NCI-H446 (cell line): ENCODE measurements around the gene MYO18A.
"Not testable (repeated sequence)": the region's sequence is repeated elsewhere in the genome, so short reads cannot be mapped to it uniquely, and the experiment has no call there.

ENCODE experiments used
- DNase-seq, 2 experiments: peaks; one replicate each; lab custom pipeline; 2025; lab: John Stamatoyannopoulos, UW

The MYO18A gene

DNA sequence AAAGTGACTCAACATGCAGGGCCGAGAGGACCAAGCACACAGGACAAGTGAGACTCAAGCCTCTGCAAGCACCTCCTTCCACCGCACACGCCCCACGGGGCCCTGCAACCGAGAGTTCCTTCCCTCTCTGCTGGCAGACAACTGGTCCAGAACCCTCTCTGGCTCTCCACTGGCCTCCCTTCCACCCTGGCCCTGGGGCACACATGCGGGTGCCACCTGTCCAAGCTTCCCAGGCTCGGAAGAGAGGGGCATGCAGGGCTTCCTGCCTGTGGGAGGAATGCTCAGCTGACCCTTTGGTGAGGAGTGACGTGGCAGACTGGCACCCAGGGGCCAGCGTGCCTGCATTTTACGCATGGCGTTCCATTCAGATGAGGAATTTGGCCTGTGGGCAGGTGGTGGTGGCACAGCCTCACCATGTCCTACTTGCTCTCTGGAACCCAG, 77.4 kb downstream of the MYO18A start:
- no peak for DNase-seq

DNA sequence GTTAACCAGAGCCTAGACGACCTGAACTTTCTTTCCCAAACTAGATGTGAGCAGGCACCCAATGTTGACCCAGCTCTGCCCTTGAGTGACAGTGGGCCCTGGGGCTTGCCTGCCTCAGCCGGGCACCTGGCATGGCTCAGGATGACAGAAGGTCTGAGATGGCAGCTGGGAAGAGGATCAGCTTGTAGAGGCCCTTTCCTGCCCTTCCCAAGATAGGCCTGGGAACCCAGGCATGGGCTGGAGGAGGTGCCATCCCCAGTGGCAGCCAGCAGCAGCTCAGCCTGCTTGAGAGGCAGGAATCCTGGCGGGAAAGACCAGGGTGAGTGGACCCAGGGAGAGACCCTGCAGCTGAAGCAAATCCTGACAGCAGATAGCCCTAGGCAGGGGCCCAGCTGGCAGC, 78.2 kb downstream of the MYO18A start:
- DNase-seq: no peak

DNA sequence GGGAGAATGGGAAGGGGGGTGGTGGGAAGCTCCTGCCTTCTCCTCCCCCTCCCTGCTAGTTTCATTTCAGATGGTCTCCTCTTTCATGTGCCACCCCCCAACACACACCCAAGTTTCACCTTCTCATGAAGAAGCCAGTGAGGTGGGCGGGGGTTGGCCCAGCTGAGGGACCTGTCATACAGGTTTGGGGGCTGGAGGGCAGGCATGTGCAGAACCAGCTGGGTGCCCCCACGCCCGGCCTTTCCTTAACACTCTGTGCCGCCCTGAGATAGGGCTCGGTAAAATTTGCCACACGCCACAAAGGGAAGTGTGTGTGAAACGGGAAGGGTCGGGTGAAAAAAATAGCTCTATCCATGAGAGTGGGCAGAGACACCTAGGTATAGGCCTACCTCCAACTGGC, 79.9 kb downstream of the MYO18A start:
- DNase-seq: no peak

DNA sequence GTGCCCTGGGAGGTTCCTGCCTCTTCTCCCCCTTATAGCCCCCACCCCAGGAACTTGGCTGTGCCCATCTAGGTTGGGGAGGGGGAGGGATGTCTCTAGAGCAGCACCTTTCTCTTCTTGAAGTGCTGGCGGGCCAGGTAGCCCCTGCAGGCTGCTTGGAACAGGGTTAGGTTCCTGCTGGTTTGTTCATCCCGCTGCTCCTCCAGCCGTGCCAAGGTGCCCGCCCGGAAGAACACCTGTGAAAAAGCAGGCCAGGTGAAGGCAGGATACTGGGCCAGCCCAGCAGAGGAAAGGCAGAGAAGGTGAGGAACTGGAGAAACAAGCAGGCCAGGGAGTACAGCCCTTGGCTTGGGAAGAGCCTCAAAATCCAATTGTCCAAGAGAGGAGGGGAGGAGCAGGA, 80.7 kb downstream of the MYO18A start:
- no peak for DNase-seq

DNA sequence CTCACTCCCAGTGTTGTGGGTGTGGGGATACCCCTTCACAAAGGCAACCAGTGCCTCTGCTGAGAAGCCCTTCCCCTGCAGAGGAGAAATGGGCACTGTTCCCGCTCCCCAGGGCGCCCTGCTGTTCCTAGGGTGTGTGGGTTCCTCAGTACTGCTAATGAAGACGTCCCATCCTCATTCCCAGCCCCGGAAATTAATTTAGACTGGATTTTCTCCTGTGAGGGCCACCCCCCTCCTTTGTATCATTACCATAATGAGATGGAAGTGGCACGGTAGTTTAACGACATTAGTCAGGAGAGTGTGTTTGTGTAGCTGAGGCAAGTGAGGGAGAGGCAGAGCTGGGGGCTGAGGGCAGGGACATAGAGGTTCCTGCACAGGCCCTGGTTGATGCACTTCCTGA, 84.1 kb downstream of the MYO18A start:
- no peak for DNase-seq

DNA sequence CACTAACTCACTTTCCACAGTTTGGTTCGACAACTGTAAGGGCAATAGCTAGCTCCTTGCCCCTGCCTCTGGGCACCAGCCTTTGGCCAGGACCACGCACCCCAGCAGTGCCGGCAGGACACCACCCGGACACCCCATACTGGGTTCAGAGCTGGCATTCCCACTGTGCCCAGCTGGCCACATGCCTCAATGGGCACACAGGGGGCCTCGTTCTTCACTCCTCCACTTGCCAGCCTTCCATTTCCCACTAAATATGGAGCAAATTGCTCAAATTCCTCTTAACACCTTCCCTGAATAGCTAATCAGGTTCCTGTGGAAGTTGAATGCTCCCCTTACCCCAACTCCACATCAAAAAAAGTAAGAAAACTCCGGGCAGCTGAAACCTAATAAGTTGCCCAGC, 84.8 kb downstream of the MYO18A start:
- no peak for DNase-seq

DNA sequence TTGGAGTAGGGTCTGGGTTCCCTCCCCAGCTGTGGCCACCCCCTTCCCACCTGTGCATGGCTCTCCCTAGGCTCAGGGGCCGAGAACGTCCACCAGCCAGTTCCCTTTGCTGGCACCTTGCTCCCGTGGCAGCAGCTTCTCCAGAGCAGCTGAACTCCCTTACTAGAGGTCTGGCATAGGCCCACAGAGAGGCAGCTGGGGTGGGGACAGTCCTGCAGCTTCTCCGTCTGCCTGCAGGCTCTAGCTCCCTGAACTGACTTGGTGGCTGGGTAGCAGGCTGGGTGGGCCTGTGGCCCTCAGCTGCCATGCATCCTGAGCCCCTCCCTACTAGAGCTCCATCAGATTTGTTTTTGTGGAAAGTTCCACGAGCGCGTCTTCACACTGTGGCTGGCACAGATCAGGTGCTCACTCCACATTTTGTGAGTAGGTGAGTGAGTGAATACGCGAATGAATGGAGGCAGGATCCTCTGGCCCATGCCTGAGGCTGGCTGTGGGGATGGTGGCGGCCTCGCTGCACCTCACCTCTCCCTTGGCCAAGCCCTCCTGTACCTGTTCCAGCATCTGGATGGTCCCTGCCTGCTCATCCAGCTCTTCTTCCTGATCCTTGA, 86.0 kb downstream of the MYO18A start:
- no peak for DNase-seq

DNA sequence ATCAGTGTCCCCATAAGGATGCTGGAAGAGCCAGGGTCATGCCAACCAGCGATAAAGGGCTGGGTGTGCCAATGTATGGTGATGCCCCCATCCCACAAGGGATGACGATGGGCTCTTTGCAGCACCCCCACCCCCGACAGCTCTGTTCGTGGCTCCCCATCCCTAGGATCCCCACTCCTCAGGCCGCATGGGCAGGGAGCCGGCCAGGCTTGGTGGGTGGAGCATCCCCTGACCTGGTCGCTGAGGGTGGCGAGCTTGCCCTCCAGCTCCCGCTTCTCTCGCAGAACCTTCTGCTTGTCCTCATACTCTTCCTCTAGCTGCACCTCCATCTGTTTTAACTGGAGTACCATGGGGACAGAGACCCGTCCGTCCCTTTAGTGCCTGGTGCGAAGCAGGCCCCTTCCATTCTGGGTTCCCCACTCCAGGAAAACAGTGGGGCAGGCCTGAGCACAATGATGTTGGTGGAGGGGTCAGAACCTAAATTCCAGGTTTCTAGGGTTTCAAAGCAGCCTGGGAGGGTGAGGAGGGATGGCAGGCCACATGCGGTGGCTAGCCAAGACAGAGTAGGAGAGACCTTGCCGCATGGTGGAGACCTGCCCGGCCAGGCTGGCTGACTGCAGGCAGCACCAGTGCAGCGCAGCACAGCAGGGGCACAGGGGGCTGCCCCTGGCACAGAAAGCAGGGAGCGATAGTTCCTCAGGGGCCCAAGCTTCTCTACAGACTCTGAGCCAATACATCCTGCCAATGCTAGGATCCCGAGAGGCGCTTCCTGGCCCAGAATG, 86.9 kb downstream of the MYO18A start:
- no peak for DNase-seq

DNA sequence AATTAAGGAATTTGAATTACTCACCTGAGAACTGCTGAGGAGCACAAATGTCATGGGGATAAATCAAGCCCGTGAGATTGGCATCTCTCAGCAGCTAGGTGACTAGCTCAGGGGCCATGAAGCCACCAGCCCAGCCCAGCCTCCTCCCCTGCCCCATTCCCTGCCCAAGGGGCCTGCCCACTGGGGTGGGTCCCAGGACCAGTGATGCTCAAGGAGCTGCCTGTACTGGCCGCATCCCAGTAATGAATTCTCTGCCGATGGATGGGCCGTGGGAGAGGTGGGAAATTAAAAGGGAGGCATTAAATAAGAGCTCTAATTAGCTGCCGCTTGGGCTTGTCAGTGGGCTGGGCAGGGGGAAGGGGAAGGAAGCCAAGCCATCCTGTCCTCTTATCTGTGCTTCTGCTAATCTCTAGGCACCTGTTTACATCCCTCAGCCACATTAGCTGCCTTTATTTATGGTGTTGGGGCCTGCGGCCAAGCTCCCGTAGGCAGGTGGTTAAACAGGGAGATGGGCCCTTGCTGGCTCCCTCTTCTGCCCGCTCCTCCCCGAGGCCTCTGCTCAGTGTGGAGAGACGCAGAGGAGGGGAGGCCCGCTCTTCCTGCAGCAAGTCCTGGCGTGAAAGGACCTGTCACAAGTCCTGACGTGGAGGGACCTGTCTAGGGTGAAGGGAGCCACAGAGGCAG, 88.5 kb downstream of the MYO18A start:
- DNase-seq: no peak

DNA sequence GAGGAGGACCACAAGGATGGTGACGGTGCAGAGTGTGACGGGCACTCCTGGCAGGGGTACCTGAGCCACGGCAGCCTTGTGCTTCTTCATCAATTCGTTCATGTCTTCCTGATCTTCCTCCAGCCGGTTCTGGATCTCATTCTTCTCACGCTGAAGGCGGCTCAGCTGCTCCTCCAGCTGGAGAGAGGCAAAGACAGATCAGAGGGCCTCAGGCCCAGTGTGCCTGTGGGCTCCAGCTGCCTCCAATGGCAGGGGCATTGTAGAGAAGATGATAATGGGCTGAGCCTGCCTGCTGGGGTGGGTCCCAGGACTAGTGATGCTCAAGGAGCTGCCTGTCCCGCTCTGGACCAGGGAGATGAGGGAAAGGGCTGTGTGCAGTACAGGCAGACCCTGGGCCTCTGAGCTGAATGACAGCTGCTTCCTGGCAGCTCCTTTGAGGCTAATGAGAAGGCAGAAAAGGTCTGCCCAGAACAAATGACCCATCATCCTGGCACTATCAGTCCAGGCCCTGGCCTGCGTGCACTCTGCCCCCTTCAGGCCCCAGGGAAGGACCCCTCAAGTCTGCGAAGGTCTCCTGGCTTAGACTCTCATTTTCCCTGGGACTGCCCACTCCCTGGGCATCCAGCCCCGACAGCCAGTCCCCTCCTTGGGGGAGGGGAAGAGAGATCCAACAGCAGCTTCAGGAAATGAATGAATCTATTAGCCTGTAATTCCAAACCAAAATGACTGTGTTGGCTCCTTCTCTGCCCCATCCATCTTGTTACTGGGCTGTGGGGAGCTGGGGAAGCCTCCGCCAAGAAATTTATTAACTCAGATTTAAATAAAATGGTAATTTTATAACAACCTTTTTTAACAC, 89.2 kb downstream of the MYO18A start:
- peak in 1 of 2 experiments; percentile 17 for DNase-seq

DNA sequence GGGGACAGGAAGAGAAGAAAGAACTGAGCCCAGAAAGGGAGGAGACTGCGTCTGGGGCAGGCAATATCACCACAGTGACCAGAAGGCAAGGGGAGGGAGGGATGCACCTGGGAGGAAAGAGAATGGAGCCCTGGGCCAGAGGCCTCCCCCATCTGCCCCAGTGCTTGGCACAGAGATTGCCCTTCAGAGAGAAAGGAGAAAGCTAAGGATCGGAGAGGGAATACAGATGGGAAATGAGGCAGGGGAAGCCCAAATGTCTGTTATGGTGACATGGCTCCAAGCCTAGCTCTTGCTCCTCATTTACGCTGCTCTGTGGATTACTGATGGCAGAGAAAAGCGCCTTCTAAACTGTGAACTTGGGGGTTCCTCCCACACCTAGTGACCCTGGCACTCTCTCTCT, 90.1 kb downstream of the MYO18A start:
- peak in 1 of 2 experiments; percentile 14 for DNase-seq

DNA sequence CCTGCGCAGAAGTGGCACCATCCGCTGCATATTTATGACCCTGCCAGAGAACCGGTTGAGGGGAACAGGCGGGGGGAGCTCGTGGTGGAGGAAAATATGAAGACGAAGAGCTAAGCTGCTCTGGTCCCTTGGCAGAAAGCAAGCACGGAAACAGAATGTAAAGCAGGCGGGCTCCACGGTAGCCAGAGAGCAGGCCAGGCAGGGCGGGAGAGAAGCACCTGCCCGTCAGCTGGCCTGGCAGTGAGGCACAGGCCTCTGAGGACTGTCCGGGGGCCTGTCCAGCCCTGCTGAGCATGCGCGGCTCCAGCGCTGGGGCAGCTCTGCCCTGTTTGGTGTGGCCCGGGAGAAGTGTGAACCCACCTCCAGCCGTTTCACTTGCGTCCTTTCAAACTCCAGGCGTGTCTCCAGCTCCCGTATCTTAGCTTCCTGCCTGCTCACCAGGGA, 90.6 kb downstream of the MYO18A start:
- DNase-seq: peak in 1 of 2 experiments; percentile 23

DNA sequence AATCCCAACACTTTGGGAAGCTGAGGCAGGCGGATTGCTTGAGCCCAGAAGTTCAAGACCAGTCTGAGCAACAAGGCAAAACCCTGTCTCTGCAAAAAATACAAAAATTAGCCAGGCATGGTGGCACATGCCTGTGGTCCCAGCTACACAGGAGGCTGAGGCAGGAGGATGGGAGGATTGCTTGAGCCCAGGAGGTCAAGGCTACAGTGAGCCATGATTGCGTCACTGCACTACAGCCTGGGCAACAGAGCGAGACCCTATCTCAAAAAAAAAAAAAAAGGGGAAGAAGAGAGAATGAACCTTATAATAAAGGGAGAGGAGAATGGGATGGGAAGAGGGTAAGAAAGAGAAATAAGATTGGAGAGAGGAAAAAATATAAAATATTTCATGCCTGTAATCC, 91.4 kb downstream of the MYO18A start:
- DNase-seq: not testable (repeated sequence)

DNA sequence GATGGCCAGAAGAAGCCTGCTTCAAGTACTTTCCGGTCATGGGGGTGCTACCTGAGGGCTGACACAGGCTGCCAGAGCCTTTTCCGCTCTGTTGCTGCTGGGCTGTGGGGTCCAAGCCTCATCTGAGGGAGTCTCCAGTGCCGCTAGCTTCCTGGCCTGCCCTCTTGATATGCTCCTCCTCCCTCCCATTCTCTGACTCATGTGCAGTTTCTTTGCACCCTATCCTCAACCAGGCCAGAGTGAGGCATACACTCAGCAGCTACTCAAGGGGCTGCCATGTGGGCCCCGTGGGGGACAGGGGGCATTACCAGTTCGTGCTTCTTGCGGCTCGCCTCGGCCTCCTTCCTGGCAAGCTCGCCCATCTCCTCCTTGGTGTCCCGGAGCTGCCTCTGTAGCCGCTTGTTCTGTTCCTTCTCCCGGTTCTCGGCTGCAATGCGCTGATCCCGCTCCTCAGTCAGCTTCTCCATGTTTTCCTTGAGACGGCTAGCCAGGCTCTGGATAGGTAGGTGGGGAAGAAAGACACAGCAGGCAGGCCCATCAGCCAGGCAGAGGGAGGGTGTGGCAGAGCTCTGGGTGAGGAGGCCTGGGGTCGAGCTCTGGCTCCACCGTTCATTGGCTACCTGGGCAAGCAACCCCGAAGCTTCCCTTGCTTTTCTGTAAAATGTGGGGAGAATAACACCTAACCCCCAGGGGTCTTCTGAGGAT, 93.4 kb downstream of the MYO18A start:
- no peak for DNase-seq

DNA sequence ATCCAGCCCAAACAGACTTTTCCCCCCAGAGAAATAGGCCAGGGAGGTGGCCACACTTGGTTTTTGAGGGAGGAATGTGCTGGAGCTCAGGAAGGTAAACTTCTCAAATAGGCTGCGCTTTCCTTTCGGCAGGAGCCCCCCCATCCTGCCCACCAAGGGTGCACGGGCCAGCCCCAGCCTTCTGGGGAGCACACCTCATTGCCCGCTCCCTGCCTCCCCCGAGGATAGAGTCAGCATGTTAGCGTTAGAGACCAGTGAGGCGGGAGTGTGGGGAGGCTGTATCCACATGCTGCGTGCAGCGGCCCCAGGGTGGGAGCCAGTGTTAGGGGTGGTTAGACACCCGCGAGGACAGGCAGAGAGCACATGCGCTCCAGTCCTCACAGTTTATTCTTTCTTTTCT, 95.0 kb downstream of the MYO18A start:
- DNase-seq: no peak

DNA sequence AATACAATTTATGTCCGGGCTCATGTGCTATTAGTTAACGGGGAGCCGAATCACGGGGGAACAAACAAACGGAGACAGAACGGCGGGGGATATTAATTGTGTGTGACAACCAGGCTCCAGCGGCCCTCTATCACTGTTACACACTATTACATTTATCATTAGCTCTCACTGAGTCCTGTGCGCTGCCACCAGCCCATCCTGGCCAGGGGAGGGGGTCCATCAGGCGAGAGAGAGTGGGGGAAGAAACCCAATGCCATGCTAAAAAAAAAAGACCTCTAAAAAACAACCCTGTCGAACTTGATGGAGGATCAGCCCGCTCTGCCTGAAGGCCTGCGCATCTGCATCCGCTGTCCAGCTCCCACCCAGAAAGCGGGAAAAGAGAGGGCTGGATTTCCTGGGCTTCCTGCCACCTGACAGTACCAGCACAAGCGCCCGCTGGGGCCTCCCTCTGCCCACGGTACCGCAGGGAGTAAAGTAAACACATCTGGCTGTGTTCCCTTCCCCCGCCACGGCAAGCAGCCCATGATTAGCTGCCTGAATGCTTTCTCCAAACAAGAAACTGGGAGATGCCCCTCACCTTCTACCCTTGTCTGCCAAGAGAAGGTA, 95.6 kb downstream of the MYO18A start:
- DNase-seq: peak in 1 of 2 experiments; percentile 43

DNA sequence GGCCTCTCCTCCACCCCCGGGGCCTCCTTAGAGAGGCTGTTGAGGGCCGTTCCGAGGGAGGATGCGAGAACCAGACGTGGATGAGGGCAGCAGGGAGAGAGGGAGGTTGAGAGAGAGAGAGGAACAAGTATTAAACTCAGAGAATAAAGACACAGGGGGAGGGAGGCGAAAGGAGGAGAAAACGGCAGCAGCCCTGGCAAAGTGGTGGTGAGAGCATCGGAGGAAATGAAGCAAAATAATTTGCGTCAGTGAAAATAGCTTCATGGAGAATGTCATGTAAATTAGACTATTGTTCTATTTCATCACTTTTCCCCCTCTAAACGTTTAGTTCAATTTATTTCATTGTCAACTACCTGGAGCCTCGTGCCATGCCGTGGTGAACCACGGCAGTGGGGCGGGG, 99.2 kb downstream of the MYO18A start:
- no peak for DNase-seq

DNA sequence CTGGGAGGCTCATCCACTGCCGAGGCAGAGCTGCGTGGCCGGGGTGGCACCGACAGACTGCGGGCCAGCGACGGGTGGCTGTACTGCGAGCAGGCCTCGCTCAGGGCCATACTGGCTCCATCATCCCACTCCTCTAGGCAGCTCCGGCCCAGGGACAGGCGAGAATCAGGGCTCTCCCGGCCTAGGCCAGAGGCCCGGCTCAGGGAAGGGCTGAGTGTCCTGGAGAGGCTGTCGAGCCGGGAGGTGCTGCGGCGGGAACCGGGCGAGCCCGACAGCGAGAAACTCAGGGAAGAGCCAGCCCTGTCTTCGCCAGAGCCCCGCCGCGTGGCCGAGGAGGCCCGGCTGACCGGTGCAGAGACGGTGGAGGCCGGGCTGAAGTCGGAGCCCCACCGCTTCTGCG, 99.9 kb downstream of the MYO18A start:
- DNase-seq: no peak

DNA sequence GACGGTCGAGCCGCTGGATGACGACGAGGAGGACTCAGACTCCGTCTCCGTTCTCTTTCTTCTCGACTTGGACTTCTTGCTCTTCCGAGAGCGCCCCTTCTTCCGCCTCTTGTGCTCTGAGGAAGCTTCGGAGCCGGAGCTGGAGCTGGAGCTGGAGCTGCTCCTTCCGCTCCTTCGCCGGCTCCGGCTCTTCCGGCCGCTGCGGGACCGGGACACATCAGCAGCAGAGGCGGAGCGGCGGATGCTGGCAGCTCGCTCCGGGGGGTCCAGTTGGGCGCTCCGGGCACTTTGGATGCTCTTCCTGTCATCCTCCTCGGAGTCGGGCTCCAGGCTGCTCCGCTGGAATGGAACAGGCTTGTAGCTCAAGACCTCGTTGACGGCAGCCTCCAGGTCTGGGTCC, 100.3 kb downstream of the MYO18A start:
- DNase-seq: no peak

DNA sequence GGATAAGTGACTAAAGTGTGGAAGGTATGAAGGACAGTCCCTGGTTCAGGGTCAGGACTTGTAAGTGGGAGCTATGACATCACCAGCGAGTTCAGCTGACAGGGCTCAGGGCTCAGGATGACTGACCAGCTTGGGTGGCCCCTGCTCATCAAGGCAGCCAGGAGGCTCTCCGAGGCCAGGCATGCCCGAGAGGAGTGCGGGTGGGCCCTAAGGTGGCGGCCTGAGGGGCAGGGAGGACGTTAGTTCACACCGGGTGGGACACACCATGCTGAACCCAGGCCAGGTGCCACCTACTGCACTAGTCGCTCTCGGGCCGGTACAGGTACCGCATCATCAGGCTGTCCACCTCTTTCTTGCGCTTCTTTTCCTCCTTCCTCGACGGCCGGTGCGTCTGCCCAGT, 100.8 kb downstream of the MYO18A start:
- no peak for DNase-seq
